ENCODE data around the gene TNFAIP8L3.

TNFAIP8L3 gene

DNA sequence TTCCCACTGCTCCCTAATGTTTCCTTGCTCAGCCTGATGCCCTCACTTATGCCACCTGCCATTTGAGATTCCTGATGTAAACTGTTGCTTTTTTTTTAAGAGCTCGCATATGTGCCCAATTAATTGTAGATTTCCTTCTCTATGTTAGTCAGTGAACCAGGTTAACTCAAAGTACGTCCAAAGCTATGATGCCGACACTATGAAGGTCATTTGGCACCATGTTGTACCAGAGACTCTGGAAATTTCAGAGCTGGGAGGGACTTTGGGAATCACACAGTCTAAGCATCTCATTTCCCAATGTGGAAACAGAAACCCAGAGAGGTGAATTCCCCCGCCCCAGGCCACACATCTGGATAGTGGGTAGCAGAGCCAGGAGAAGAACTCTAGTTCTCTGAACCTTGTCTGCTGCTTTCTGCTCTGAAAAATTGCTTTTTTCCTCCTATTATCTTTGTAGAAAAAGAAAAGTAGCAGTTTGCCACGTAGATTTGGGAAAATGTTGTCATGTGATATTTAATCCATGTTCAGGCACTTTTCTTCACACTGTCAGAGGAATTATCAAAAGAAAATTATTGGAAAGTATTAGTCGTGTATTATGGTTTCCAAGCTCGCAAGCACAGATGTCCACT lies 38.5 kb upstream of the TNFAIP8L3 start:
- H3K79me2 ChIP-seq (ENCODE audit: insufficient read depth, low read depth) = no peaks in the 10 kb centered on the region
- H3K4me1 ChIP-seq (ENCODE audit: low read depth, poor library complexity, severe bottlenecking) = peaks cover 6% of the 10 kb centered on the region
- no peaks in the 10 kb centered on the region for H4K20me1 ChIP-seq (ENCODE audit: insufficient read depth)
- no peak overlapping the region for H3K9ac ChIP-seq
- no peak overlapping the region for H2AFZ ChIP-seq (ENCODE audit: low read depth)
- no peaks in the 10 kb centered on the region for H3K36me3 ChIP-seq (ENCODE audit: insufficient read depth)
- TF ChIP-seq, protein P1, sequence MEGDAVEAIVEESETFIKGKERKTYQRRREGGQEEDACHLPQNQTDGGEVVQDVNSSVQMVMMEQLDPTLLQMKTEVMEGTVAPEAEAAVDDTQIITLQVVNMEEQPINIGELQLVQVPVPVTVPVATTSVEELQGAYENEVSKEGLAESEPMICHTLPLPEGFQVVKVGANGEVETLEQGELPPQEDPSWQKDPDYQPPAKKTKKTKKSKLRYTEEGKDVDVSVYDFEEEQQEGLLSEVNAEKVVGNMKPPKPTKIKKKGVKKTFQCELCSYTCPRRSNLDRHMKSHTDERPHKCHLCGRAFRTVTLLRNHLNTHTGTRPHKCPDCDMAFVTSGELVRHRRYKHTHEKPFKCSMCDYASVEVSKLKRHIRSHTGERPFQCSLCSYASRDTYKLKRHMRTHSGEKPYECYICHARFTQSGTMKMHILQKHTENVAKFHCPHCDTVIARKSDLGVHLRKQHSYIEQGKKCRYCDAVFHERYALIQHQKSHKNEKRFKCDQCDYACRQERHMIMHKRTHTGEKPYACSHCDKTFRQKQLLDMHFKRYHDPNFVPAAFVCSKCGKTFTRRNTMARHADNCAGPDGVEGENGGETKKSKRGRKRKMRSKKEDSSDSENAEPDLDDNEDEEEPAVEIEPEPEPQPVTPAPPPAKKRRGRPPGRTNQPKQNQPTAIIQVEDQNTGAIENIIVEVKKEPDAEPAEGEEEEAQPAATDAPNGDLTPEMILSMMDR (conservative IDR thresholded peaks at IDR 0.05; ENCODE audit: low read depth, low read length) = peak; percentile 56; the same call in 1 of the 2 replicates
- H3K4me2 ChIP-seq = no peak overlapping the region
- H3K27ac ChIP-seq = no peak overlapping the region
- H3K4me3 ChIP-seq (IDR thresholded peaks at IDR 0.05; ENCODE audit: insufficient read depth, low read depth, low read length) = no peak overlapping the region
- no peaks in the 10 kb centered on the region for H3K27me3 ChIP-seq (ENCODE audit: insufficient read depth, low read depth)

DNA sequence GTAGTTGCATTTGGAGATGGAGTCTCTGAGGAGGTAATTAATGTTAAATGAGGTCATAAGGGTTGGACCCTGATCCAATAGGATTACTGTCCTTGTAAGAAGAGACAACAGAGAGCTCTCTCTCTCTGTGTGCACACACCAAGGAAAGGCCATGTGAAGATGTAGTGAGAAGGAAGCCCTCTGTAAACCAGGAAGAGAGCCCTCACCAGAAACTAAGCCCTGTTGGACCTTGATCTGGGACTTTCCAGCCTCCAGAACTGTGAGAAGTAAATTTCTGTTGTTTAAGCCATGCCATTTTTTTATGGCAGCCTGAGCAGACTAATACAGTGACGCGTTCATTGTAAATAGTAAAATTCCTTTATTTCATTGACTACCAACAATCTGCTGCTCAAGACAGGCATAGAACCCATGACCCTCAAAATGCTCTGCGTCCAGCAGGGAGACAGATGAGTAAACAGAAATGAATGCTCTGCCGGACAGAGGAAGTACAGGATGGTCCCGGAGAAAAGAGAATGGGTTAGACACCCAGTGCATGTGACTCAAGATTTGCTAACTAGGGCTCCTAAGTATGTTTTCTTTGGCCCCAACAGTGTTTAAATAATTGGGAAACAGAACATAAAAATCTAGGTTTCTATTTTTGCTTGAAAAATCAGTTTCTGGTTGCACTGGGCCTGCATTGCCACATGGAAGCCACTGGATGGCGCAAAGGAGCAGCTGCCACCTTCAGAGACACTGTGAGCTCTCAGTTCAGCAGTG lies 37.9 kb upstream of the TNFAIP8L3 start:
- H3K9ac ChIP-seq = no peak overlapping the region
- no peak overlapping the region for H2AFZ ChIP-seq (ENCODE audit: low read depth)
- H3K4me3 ChIP-seq (IDR thresholded peaks at IDR 0.05; ENCODE audit: insufficient read depth, low read depth, low read length) = no peak overlapping the region
- H4K20me1 ChIP-seq (ENCODE audit: insufficient read depth) = no peaks in the 10 kb centered on the region
- no peaks in the 10 kb centered on the region for H3K36me3 ChIP-seq (ENCODE audit: insufficient read depth)
- H3K27ac ChIP-seq = no peak overlapping the region
- H3K4me1 ChIP-seq (ENCODE audit: low read depth, poor library complexity, severe bottlenecking) = peaks cover 6% of the 10 kb centered on the region
- H3K79me2 ChIP-seq (ENCODE audit: insufficient read depth, low read depth) = no peaks in the 10 kb centered on the region
- TF ChIP-seq, protein P1 (conservative IDR thresholded peaks at IDR 0.05; ENCODE audit: low read depth, low read length) = peak; percentile 93
- H3K27me3 ChIP-seq (ENCODE audit: insufficient read depth, low read depth) = no peaks in the 10 kb centered on the region
- no peak overlapping the region for H3K4me2 ChIP-seq

DNA sequence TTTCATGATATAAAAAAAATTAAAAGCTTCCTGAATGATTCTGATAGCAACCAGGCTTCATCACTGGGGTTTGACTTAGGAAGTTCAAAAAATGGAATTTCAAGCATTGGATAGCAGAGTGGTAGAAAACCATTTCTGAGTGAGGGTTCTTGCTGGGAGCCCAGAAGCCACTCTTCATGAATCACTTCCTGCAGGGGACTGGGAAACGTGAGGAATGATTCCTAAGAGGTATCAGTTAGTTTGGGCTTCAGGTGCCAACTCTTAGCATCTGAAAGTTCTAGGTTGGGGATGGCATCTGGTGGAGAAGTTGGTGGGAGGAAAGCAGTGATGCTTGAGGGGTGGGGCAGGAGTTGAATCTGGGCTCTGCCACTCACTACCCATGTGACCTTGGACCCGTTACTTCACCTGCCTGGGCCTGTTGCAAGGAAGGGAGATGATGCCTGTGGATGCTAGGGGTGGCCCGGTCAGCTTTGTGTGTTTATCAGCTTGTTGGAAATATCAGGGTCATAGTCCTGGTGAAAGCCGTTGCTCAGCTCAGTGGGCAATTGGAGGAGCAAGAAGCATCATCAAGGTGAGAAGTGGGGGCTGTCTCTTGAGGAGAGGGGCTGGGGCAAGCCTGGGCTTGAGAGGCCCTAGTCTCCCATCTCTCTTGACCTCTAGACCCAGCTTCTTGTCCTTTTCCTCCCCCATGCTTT lies 37.0 kb upstream of the TNFAIP8L3 start:
- no peak overlapping the region for H3K9ac ChIP-seq
- peaks cover 6% of the 10 kb centered on the region for H3K4me1 ChIP-seq (ENCODE audit: low read depth, poor library complexity, severe bottlenecking)
- H3K27ac ChIP-seq = no peak overlapping the region

DNA sequence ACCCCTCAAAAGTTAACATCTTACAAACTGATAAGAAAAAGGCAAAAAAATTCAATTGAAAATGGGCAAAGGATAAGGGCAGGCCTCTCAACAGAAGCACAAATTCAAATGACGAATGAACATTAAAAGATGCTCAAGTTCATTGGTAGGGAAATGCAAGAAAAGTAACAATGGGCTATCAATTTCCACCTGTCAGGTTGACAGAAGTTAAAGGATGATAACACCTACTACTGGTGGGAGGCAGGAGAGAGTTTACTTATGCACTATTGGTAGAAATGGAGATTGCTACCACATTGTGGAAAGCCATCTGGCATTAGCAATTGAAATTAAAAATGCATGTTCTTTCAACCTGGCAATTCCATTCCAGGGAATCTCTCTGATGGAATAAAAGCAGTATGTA lies 35.6 kb upstream of the TNFAIP8L3 start:
- no peak overlapping the region for H3K9ac ChIP-seq
- H3K4me3 ChIP-seq (IDR thresholded peaks at IDR 0.05; ENCODE audit: insufficient read depth, low read depth, low read length) = no peak overlapping the region
- no peaks in the 10 kb centered on the region for H3K36me3 ChIP-seq (ENCODE audit: insufficient read depth)
- H3K27ac ChIP-seq = no peak overlapping the region
- no peaks in the 10 kb centered on the region for H3K27me3 ChIP-seq (ENCODE audit: insufficient read depth, low read depth)
- no peaks in the 10 kb centered on the region for H3K79me2 ChIP-seq (ENCODE audit: insufficient read depth, low read depth)
- no peak overlapping the region for H3K4me2 ChIP-seq
- peaks cover 6% of the 10 kb centered on the region for H3K4me1 ChIP-seq (ENCODE audit: low read depth, poor library complexity, severe bottlenecking)
- TF ChIP-seq, protein P1 (conservative IDR thresholded peaks at IDR 0.05; ENCODE audit: low read depth, low read length) = no peak
- H4K20me1 ChIP-seq (ENCODE audit: insufficient read depth) = no peaks in the 10 kb centered on the region
- no peak overlapping the region for H2AFZ ChIP-seq (ENCODE audit: low read depth)

More for the DNA sequence above, 37.0 kb upstream of the TNFAIP8L3 start:
- no peak overlapping the region for H3K4me3 ChIP-seq (IDR thresholded peaks at IDR 0.05; ENCODE audit: insufficient read depth, low read depth, low read length)
- no peak overlapping the region for H3K4me2 ChIP-seq
- no peaks in the 10 kb centered on the region for H3K27me3 ChIP-seq (ENCODE audit: insufficient read depth, low read depth)
- TF ChIP-seq, protein P1 (conservative IDR thresholded peaks at IDR 0.05; ENCODE audit: low read depth, low read length) = no peak
- H3K36me3 ChIP-seq (ENCODE audit: insufficient read depth) = no peaks in the 10 kb centered on the region
- no peak overlapping the region for H2AFZ ChIP-seq (ENCODE audit: low read depth)
- no peaks in the 10 kb centered on the region for H3K79me2 ChIP-seq (ENCODE audit: insufficient read depth, low read depth)
- H4K20me1 ChIP-seq (ENCODE audit: insufficient read depth) = no peaks in the 10 kb centered on the region

All from KMS-11 (cell line).